D341Med (cell line): ENCODE measurements around the gene LYL1.

ENCODE experiments used
- DNase-seq: peaks from one replicate; pipeline ENCODE4 v3.0.0; 2012; ENCODE audit warnings: low spot score

The LYL1 gene

DNA sequence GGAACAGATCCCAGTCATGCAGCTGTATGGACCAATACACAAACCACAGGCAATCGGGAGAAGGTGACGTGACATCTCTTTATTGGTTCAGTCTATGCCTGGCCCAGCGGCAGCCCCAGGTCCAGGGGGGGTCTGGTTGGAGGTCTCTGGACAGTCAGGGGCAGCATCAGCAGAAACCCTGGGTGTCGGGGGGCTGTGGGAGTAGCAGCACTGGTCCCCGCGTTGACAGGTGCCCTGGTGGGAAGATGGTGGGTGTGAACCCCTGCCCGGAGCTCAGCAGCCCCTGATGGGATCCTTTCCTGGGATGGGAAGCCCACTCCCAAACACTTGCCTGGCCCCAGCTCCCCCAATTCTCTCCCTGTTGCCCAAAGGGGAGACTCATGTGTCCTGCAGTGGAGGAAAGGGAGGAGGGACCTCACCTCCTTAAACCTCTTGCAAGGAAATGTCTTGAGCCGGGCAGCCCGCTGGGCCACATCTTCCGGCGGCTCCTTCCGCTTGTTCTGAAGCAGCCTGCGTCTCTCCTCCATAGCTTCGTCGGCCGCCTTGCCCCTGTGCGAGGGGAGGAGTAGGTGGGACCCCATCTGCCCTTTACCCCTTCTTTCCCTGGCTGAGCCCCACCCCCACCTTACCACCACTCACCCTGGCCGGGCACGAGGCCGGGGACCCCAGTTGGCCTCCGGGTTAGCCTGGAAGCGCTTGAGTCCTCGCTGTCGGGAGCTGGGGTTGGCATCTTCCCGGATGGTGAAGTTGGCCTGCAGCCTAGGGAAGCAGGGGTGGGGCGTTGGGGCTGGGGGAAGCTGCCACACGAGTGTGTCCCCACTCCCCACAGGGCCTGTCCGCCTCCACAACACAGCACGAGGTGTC is 2.4 kb upstream of the LYL1 start:
- DNase-seq: no peak

DNA sequence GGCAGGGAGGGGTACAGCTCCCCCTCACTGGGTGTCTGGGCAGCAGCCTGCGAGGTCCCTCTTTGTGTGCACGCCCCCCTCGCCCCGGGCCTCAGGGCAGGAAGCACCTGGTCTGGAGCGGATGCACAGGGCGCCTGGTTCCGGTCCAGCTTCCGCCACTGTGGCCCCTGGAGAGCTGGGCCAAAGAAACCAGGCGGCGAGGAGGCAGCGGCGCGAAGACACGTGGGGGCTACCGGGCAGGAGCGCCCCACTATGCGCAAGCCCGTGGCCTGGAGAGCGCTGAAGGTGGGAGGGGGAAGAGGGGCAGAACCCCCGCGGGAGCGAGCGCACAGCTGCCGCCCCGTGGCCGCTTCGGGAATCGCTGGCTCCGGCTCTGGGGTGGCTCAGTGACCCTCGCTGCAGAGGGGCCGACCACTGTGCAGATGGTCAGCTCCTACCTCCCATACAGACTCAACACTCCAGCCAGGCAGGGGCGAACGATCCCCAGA is 1.7 kb upstream of the LYL1 start:
- DNase-seq: peak; percentile 79

DNA sequence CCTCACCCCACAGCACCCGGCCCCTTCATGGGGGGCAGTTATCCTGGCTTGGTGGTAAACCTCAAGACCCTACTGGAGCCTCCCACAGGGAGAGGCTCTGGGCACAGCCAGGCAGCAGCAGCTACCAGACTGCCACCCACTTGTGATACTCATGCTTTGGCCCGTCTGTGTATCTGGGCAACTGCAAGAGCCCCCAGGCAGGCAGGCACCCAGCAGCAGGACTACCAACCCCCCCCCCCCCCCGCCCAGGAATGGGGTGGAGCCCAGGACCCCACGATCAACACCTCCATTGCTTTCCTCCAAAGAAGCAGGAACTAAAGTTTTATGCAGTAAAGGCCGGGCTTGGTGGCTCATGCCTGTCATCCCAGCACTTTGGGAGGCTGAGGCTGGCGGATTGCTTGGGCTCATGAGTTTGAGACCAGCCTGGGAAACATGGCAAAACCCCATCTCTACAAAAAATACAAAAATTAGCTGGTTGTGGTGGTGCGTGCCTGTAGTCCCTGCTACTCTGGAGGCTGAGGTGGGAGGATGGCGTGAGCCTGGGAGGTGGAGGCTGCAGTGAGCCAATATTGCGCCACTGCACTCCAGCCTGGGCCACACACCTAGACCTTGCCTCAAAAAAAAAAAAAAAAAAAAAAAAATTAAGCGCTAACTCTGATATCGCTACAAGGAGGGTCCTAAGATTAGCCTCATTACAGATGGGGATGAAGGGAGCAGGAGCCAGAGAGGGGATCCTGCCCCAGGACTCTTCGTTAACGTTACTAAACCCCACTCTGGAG is 1.1 kb upstream of the LYL1 start:
- no peak for DNase-seq

DNA sequence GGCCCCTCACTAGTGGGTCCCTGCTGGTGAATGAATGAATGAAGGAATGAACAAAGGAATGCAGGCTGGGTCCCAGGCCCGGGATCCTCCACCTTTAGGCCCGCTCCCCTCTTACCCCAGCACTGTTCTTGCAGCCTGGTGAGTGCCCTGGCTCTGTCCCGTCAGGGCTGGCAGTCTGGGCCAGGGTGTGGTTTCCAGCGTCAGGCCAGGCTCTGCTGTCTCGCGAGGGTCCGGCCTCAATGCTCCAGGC is 317 bp downstream of the LYL1 start:
- no peak for DNase-seq

DNA sequence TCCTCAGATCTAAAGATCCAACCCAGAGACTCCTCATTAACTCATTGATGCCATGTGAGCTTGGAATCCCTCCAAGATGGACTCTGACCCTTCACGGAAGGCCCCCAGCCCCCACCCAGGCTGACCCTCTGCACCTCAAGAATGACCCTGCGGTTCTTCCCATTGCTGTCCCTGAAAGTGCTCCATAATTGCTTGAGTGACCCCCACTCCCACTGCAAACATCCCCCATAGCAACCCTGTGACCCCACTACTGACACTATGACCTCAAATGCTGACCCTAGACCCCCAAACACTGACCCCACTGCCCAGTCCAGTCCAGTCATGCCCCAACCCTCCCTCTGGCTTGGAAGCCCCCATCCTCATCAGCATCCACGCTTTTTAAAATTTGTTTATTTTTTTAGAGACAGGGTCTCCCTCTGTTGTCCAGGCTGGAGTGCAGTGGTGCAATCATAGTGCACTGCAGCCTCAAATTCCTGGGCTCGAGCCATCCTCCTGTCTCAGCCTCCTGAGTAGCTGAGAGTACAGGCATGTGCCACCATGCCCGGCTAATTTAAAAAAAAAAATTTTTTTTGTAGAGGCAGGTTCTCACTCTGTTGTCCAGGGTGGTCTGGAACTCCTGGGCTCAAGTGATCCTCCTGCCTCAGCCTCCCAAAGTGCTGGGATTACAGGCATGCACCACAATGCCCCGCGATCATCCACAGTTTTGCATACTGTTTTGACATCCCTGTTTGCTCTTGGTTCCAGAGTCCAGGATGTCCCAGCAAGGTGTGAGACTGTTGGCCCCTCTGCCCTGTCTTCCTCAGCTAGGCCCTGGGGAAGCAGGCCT is 855 bp downstream of the LYL1 start:
- DNase-seq: no peak

DNA sequence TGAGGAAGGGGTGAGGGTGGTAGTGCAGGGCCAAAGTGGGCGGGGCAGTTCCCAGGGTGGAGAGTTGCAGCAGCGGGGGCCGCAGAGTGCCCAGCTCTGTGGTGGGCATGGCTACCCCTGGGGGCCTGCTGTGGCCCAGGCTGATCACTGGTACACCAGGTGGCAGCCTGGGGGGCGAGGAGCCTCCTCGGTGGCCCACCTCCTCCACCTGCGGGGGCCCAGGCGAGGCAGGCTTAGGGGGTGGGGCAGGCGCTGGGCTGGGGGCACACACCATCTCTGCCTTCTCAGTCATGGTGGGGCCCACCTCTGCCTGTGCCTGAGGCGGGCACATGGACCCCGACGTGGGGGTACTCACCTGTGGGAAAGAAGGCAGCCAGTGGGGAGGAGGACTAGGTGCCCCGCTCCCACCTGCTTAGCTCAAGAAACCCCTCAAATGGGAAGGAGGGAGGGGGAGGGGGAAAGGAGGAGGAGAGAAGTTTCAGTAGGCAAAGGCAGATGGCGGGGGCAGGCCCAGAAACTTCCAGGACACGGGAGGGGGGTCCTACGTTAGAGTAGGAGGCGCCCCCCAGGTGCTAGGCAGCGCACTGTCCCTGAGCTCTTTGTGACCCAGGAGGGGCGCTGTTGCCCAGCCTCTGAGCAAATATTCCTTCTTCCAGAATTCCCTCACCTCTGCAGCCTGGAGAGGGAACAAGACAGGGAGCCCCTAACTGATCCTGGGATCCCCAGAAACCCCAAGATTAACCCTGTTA is 1.6 kb downstream of the LYL1 start:
- DNase-seq: no peak

DNA sequence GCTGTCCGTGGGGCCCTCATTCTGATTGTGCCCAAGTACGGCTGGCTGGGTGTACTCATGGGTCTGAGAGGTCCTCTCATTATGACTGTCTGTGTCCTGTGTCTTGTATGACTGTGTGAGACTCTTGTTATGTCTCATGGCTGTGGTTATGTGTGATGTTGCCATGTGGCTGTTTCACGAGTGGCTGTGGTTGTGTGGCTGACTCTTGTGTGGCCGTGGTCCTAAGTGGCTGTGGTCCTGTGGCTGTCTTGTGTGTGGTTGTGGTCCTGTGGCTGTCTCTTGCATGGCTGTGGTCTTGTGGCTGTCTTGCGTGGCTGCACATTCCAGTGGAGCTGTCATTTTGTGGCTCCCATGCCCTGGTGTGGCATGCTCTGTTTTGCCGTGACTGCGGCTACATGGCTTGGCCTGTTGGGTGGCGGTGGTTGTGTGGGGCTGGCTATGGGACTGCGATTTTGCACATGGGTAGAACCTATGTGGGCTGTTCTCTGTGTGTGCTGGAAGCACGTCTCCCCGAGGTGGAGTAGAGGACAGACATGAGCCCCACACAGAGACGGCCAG is 2.5 kb downstream of the LYL1 start:
- DNase-seq: no peak

DNA sequence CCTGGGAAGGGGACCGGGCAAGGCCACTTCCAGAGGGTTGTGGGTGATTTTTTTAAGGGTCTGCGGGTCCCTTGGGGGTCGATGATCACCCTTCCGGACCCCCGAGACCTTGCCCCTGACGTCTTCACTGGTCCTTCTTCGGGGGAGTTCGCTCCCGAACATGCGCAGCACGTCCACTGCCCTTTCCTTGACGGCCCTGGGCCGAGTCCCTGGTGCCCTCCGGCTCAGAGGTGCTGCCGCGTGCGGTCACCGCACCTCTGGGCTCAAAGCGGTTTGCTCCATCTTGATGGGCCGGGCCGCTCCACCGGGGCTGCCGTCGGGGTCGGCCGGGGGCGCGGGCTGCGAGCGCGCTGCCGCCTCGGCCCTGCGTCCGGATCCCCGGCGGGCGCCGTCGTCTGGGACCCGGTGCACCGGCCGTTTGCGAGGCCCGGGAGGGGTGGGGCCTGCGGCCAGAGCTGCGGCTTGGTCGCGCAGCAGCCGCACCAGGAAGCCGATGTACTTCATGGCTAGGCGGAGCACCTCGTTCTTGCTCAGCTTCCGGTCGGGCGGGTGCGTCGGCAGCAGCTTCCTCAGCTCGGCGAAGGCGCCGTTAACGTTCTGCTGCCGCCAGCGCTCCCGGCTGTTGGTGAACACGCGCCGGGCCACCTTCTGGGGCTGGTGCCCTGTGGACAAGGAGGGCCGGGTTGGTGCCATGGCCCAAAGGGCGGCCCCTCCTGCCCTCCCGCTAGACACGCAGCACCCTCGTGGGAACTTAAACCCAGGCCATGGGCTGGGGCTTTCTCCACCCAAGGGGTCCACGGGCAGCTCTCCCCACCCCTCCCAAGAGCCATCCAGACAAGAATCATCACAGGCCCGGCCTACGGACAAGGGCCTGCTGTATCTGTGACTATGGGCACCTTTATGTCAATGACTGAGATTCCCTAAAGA is 3.3 kb downstream of the LYL1 start:
- DNase-seq: no peak

DNA sequence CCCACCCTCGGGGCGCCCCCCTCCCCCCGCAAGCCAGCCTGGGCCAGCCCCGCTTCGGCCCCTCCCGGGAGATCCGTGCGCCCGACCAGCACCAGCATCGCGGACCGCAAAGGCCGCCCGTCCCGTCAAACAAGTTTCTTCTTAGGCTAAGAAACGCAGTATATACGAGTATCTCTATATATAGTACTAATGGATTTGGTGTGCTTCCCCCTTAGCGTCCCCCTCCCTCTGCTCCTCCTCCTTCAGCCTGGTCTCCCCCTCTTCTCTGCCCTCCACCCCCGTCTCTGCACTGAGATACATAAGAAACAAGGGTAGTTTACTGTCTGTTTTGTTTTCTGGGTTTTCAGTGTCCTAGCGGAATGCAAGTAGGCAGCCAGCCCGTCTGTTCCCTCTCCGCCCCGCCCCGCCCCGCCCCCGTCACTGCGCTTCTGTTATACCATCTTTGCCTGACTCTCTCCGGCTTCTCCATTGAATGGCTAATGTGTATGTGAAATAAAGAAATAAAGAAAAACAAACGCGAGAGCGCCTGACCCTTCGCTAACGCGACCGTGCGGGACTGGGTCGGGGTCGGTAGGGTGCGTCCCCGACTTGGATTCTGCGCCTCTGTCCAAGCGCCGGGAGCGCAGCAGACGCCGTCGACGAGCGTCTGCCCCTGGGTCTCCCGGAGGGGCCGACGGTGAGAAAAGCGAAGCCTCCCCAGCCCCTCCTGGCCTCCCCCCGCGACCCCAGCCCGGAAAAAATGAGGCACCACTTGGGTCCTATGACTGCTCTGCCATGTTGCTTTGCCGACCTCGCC is 4.2 kb downstream of the LYL1 start:
- no peak for DNase-seq

DNA sequence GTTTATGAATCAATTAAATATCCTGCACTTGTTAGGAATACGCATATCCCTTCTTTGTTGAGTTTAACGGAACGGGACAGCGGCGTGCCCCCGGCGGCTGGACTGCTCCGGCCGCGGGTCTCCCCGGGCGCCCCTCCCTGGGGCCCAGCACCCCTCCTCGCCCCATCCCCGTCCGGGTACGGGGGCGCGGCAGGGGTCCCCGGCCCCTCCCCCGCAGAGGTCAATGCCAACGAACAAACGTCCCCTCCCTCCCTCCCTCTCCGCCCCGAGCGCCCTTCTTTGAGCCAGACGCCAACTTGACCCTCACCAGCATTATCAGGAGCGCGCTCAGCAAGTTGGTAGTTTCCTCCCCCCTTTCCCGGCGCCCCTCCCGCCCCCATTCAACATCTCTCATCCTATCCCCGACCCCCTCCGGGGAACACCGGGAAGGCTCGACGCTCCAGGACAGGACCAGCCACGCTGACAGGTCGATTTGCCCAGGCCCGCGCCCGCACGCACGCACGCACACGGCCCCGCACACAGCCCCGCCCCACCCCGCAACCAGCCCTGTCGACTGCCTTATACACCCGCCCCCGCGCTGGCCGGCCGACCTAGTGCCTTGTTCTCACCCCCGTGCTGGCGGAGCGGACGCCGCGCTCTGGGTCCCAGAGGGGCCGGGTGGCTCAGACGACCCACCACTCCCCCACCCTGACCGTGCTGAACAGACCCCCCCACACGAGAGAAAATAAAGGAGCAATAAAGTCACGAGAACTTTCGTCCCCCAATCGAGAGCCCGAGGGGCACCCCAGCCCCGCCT is 5.0 kb downstream of the LYL1 start:
- DNase-seq: no peak

DNA sequence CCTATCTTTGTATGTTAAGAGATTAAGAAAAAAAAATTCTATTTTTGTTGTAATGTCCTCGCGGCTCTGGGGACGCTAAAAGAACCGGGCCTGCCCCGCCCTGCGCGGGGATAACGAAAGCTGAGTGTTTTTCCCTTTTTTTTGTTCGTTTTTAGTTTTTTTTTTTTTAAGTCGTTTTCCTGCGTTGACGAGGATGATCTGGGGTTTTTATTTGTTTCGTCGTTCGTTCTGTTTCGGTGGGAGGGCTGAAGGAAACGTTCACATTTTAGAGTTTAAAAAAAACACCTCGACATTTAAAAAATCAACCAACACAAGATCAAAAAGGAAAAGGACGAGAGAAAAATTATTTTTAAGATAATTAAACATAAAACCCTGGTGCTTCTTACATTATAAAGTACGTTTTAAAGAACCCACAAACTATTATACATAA is 5.6 kb downstream of the LYL1 start:
- DNase-seq: no peak

DNA sequence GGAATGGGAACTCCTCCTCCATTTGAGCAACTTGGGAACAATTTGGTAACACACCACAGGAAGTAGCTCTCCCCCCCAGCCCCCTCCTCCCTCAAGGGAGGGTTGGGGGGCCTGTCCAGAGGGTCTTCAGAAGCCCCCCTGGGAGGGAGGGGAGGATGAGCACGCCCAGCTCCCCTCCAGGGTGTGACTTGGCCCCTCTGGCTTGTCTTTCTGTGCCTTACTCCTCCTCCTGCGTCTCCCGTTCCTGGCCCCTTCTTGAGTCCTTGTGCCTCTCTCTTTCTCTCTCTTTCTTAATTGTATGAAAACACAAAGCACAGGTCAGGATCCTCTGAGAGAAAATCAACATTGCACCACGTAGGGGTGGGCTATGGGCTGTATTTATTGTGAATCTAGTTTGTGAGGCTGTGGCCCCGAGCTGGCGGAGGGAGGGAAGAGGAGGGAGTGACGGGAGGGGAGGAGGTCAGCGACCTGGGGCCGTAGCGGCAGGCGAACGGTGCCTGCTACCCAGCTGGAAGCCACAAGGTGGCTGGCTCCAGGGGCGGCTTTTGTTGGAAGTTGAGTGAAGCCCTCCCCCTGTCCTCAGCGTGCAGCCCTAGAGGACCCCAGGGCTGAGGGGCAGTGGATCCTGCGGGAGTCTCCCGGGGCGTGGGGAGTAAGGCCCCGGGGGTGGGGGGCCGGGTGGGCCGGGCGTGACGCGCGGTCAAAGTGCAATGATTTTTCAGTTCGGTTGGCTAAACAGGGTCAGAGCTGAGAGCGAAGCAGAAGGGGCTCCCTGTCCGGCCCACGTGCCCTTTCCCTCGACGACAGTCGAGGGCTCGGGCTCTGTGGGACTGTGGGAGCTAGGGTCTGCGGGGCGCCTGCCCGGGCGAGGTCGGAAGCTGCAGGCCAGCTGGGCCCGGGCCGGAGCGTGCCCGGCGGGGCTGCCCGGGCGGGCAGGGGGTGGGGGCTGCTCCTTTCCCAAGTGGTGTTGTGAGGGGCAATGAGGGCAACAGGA is 6.4 kb downstream of the LYL1 start:
- DNase-seq: no peak

DNA sequence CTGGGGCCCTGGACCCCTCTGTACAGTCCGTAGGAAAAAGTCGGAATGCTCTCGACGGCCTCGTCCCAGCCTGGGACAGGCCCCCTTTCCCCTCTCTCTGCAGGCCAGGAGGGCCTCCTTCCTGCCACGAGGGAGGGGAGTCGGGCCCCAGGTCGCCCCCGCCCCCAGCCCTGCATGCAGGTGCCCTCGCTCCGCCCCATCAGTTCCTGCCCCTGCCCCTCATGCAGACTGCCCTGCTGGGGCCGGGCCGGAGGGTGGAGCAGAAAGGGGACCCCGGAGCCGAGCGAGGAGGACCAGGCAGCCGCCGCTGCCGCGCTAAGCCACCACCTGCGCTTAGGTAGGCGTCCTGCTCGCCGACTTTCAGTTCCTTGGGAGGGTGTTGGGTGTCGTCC is 7.3 kb downstream of the LYL1 start:
- DNase-seq: no peak

DNA sequence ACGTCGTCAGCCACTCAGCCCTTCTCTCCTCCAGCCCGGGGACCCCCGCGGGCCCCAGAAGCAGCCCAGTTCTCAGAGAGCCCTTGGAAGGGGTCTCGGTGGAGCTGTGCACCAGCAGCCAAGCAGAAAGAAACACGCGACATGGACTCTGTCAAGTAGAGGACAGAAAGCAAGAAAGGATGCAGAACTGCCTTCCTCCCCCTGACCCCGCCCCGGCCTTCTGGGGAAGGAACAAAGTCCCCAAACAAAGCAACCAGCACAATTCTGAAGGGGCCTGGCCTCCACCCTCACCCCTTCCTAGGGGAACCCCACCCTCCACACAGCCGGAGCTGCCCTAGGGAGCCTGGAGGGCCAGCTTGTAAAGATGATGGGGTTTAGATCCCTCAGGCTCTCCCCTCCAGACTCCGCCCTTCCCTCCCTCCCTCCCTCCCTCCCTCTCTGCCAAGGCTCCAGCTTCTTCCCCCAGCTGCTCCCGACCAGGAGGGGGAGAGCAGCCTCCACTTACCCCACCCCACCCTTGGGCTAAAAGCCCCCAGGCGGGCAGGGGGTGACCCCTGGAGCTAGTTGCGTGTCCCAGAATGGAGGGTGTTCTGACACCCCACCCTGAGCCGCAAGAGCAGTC is 7.8 kb downstream of the LYL1 start:
- DNase-seq: peak; percentile 63

DNA sequence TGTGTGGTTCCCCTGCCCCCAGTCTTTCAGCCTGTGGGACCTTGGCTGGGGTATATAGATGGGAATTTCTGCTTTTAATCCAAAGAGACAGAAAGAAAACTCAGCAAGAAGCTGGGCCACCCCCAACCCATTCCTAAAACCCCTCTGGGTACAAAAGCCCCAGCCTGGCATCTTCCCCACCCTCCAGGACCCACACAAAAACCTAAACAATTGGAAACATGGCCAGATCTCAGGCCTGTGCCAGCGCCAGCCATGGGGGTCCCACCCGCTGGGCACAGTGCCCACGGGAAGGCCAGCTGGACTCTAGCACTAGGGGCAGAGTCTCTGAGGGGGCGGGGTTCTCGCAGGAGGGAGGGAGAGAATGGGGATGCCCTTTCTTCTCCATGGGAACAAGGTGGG is 8.6 kb downstream of the LYL1 start:
- no peak for DNase-seq

DNA sequence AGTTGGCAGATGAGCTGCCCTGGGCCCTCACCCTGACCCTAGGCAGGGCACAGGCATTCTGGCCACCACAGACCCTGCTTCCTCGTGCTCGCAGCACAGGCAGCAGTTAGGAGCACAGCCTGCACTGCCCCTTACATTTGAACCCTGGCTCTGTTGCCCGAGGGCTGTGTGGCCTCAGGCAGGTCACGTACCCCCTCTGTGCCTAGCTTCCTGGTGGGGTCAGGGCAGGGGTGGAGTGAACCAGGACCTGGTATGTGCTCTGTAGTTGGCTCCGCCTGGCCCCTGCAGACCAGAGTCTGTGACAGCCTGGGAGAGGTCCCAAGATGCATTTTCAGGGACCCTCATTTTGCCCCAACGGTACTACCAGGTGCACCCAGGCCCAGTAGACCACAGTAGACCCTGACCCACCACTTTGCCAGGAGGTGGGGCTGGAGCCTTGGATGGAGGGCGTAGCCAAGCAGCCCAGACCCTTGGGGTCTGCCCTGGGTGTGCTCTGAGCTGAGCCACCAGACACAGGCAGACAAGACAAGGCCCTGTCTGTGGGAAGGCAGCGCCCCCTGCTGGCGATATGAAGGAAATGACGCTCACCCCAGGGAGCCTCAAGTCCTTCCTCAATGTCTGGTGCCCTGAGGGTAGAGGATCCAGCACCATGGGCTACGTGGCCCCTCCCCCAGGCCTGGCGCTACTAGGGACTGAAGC is 9.1 kb downstream of the LYL1 start:
- peak; percentile 91 for DNase-seq
